B cell (primary cell): ENCODE data around the gene FNDC11.

Experiments
- CTCF ChIP-seq: fragments of 200-600 bp; IDR thresholded peaks from one replicate; pipeline ENCODE4 v1.8.0; 2022; ENCODE audit warnings: antibody characterized with exemption, mild to moderate bottlenecking
- EZH2 ChIP-seq: IDR thresholded peaks from 2 replicates; pipeline ENCODE4 v1.6.1; 2012; ENCODE audit warnings: borderline replicate concordance, low read depth, mild to moderate bottlenecking, moderate library complexity, low read length; ENCODE audit not compliant: insufficient read depth, poor library complexity, severe bottlenecking

GRCh38 chr20:63567386-63568169 lies 13.6 kb downstream of the FNDC11 start:
- TF ChIP-seq CTCF (no peak), EZH2 (no peak)
